ENCODE measurements around the gene LSM10. TPM values are rescaled to one million over a fixed set of nuclear protein-coding genes. Genes with fewer than 3 reads are reported as not detected.

Gene LSM10
- total RNA-seq: 48.4 and 55.3 TPM in 2 replicates

DNA sequence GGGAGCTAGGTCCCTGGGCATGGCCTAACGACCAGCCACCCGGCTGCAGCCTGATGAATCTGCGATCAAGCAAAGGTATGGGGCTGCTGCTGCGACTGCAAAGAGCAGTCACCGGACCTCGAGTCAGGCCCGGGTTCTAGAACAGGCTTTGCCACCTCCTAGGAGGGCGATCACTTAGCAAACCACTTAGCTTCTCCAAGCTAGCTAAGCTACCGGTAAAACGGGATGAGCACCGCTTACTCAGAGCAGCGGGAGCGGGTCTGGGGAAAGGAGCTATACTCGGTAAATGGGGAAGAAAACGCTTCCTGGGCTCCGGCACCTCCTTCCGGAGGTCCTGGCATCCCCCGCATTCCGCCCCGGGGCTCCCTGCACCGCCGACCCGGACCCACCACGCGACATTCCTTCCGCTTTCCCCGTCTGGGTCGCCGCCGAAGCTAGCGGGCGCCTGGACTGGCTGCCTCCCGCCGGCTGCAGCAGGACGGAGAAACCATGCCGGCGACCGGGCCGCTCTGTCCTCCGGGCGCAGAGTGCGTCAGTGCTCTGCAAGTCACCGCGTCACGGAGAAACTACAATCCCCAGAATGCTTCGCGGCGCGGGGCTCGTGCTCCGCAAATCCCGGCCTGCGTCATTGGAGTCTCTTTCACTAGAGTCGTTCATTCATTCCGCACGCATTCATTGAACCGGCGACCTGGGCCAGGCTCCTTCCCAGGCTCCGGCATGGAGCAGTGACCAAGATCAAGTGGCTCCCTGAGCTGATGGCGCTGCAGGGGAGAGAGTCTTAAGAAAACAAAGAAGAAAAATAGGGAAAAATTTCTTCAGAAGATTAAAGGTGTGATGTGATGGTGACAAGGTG lies at the start of gene LSM10:
Gene LSM10 (minus strand): TSS at position 531 of the 853 bp plus-strand sequence. CDS start 3,779 bp downstream, outside the sequence.
- Mint-ChIP-seq H3K27me3 (ENCODE audit: low read depth) (no peaks in the 10 kb centered on the region), H3K36me3 (ENCODE audit: low read depth) (peaks cover 25% of the 10 kb centered on the region), H3K4me1 (ENCODE audit: low read depth) (peaks cover 19% of the 10 kb centered on the region), H3K27ac (peak within 1 kb of the TSS; percentile 100), H3K4me3 (ENCODE audit: low read depth) (peak within 1 kb of the TSS; percentile 99), H3K9me3 (no peaks in the 10 kb centered on the region)
- intact Hi-C loops (cut with micrococcal nuclease): loop anchor here (1.0 to 5.0 kb wide), 3 partner anchors 11 to 65 kb away; partner anchors contain the start of gene MRPS15
- DNase-seq (ENCODE audit: low spot score): peak; percentile 86

GRCh38 chr1:36447450-36447849 lies 49.7 kb upstream of the LSM10 start:
- peaks cover 19% of the 10 kb centered on the region for H3K4me1 Mint-ChIP-seq (ENCODE audit: low read depth)
- no peaks in the 10 kb centered on the region for H3K9me3 Mint-ChIP-seq
- DNase-seq (ENCODE audit: low spot score): no peak
- H3K36me3 Mint-ChIP-seq (ENCODE audit: low read depth): no peaks in the 10 kb centered on the region
- no peak overlapping the region for H3K27ac Mint-ChIP-seq
- peaks cover 7% of the 10 kb centered on the region for H3K27me3 Mint-ChIP-seq (ENCODE audit: low read depth)
- H3K4me3 Mint-ChIP-seq (ENCODE audit: low read depth): no peak overlapping the region
- intact Hi-C loops (cut with micrococcal nuclease): no loop called here

- no peak overlapping the region for H3K27ac Mint-ChIP-seq
- DNase-seq (ENCODE audit: low spot score): no peak
- H3K4me1 Mint-ChIP-seq (ENCODE audit: low read depth): peaks cover 19% of the 10 kb centered on the region
- intact Hi-C loops (cut with micrococcal nuclease): no loop called here
- no peak overlapping the region for H3K4me3 Mint-ChIP-seq (ENCODE audit: low read depth)
- no peaks in the 10 kb centered on the region for H3K9me3 Mint-ChIP-seq
- peaks cover 7% of the 10 kb centered on the region for H3K27me3 Mint-ChIP-seq (ENCODE audit: low read depth)
- H3K36me3 Mint-ChIP-seq (ENCODE audit: low read depth): no peaks in the 10 kb centered on the region
These were observed 49.0 kb upstream of the LSM10 start for GRCh38 chr1:36446746-36447145.

- no peaks in the 10 kb centered on the region for H3K9me3 Mint-ChIP-seq
- no peak overlapping the region for H3K4me3 Mint-ChIP-seq (ENCODE audit: low read depth)
- intact Hi-C loops (cut with micrococcal nuclease): no loop called here
- H3K27me3 Mint-ChIP-seq (ENCODE audit: low read depth): peaks cover 7% of the 10 kb centered on the region
- peaks cover 15% of the 10 kb centered on the region for H3K4me1 Mint-ChIP-seq (ENCODE audit: low read depth)
- DNase-seq (ENCODE audit: low spot score): peak; percentile 20
- no peak overlapping the region for H3K27ac Mint-ChIP-seq
- H3K36me3 Mint-ChIP-seq (ENCODE audit: low read depth): no peaks in the 10 kb centered on the region
These were observed 48.6 kb upstream of the LSM10 start for GRCh38 chr1:36446271-36446670.

GRCh38 chr1:36443297-36443696 lies 45.6 kb upstream of the LSM10 start:
- Mint-ChIP-seq H3K27me3 (ENCODE audit: low read depth) (peaks cover 7% of the 10 kb centered on the region), H3K4me1 (ENCODE audit: low read depth) (peaks cover 11% of the 10 kb centered on the region), H3K27ac (no peak overlapping the region), H3K9me3 (no peaks in the 10 kb centered on the region), H3K36me3 (ENCODE audit: low read depth) (no peaks in the 10 kb centered on the region), H3K4me3 (ENCODE audit: low read depth) (no peak overlapping the region)
- DNase-seq (ENCODE audit: low spot score): no peak
- intact Hi-C loops (cut with micrococcal nuclease): no loop called here

GRCh38 chr1:36442337-36442736 lies 44.6 kb upstream of the LSM10 start:
- DNase-seq (ENCODE audit: low spot score): no peak
- no peaks in the 10 kb centered on the region for H3K9me3 Mint-ChIP-seq
- peaks cover 7% of the 10 kb centered on the region for H3K27me3 Mint-ChIP-seq (ENCODE audit: low read depth)
- H3K36me3 Mint-ChIP-seq (ENCODE audit: low read depth): no peaks in the 10 kb centered on the region
- H3K27ac Mint-ChIP-seq: no peak overlapping the region
- H3K4me3 Mint-ChIP-seq (ENCODE audit: low read depth): no peak overlapping the region
- intact Hi-C loops (cut with micrococcal nuclease): no loop called here
- peaks cover 11% of the 10 kb centered on the region for H3K4me1 Mint-ChIP-seq (ENCODE audit: low read depth)

DNA sequence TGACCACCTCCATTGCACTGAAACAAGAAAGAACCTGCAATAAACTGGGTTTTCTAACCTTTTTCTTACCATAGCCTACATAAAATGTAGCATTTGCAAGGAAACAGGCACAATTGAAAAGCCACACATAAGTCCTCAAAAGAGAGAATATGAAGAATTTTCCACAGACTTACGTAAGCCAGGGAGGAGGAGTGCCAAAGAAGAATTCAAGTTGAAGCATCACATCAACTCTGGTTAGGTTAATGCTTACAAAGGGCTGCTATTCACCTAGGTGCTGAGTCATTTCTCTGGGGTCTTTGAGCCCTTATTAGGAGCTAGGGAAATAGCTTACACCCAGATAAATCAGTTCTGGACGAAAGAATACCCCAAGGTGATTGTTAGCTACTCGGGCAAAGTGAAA lies 42.9 kb upstream of the LSM10 start:
- intact Hi-C loops (cut with micrococcal nuclease): no loop called here
- H3K9me3 Mint-ChIP-seq: no peaks in the 10 kb centered on the region
- H3K27ac Mint-ChIP-seq: no peak overlapping the region
- H3K36me3 Mint-ChIP-seq (ENCODE audit: low read depth): no peaks in the 10 kb centered on the region
- no peak for DNase-seq (ENCODE audit: low spot score)
- H3K4me3 Mint-ChIP-seq (ENCODE audit: low read depth): no peak overlapping the region
- H3K27me3 Mint-ChIP-seq (ENCODE audit: low read depth): peaks cover 7% of the 10 kb centered on the region
- peaks cover 2% of the 10 kb centered on the region for H3K4me1 Mint-ChIP-seq (ENCODE audit: low read depth)

DNA sequence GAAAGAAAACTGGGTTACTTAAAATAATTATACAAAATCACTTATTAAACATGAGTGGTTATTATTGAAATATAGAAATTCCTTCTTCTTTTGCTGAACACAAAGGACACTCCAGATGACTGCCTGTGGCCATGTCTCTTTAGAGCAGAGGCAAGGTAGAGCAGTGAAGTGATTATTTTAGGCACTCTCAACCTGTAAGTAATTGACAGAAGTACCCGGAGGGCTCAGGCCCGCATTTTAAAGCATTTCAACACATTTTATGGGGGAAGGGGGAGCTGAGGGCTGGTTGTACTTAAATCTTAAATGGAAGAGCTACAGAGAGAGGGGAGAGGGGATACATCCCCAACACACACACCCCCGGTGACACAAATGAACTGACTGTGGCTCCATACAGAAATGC lies 42.3 kb upstream of the LSM10 start:
- Mint-ChIP-seq H3K27me3 (ENCODE audit: low read depth) (peaks cover 7% of the 10 kb centered on the region), H3K9me3 (no peaks in the 10 kb centered on the region), H3K4me3 (ENCODE audit: low read depth) (no peak overlapping the region), H3K4me1 (ENCODE audit: low read depth) (peaks cover 2% of the 10 kb centered on the region), H3K36me3 (ENCODE audit: low read depth) (no peaks in the 10 kb centered on the region), H3K27ac (no peak overlapping the region)
- intact Hi-C loops (cut with micrococcal nuclease): no loop called here
- no peak for DNase-seq (ENCODE audit: low spot score)

DNA sequence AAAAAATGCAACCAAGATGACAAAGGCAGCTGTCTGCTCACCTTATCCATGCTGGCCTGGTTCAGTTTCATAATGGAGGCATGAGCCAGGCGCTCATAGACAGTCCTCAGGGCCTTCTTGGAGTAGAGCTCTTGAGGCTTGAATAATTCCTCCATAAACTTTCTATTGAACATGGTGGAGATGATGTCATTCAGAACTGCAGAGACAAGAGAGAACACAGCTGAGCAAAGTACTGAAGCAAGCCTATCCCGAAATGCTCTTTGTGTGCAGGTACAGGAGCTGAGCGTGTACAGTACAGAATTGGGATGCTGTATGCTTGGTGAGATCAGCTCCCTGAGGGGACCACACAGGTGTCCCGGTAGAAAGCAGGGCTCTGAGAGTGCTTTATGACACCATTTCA lies 41.0 kb upstream of the LSM10 start:
- no peak for DNase-seq (ENCODE audit: low spot score)
- Mint-ChIP-seq H3K9me3 (no peaks in the 10 kb centered on the region), H3K4me3 (ENCODE audit: low read depth) (no peak overlapping the region), H3K27me3 (ENCODE audit: low read depth) (peaks cover 1% of the 10 kb centered on the region), H3K36me3 (ENCODE audit: low read depth) (no peaks in the 10 kb centered on the region), H3K4me1 (ENCODE audit: low read depth) (peaks cover 2% of the 10 kb centered on the region), H3K27ac (no peak overlapping the region)
- intact Hi-C loops (cut with micrococcal nuclease): no loop called here

- Mint-ChIP-seq H3K27ac (no peak overlapping the region), H3K27me3 (ENCODE audit: low read depth) (no peaks in the 10 kb centered on the region), H3K9me3 (no peaks in the 10 kb centered on the region), H3K36me3 (ENCODE audit: low read depth) (no peaks in the 10 kb centered on the region), H3K4me3 (ENCODE audit: low read depth) (no peak overlapping the region), H3K4me1 (ENCODE audit: low read depth) (peaks cover 2% of the 10 kb centered on the region)
- no peak for DNase-seq (ENCODE audit: low spot score)
- intact Hi-C loops (cut with micrococcal nuclease): no loop called here
These were observed 39.1 kb upstream of the LSM10 start for GRCh38 chr1:36436821-36437220.

DNA sequence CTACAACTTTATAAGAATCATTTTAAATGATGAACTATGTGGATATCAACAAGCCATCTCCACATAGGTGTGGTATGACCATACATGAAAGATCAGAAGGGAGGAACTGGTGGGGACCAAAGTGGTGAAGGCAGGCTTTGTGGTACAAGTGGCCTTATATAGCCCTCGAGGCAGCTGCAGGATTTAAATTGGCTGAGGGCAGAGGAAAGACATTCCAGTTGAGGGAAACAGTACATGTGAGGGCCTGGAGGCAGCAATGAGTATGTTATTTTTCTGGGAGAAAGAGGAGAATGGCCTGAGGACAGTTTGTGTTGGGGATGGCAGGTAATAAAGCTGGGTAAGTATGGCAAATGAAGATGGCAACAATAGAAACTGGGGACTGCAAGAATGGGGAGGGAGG lies 35.4 kb upstream of the LSM10 start:
- Mint-ChIP-seq H3K4me1 (ENCODE audit: low read depth) (no peaks in the 10 kb centered on the region), H3K27me3 (ENCODE audit: low read depth) (peaks cover 6% of the 10 kb centered on the region), H3K4me3 (ENCODE audit: low read depth) (no peak overlapping the region), H3K27ac (no peak overlapping the region), H3K9me3 (no peaks in the 10 kb centered on the region), H3K36me3 (ENCODE audit: low read depth) (no peaks in the 10 kb centered on the region)
- no peak for DNase-seq (ENCODE audit: low spot score)
- intact Hi-C loops (cut with micrococcal nuclease): no loop called here

DNA sequence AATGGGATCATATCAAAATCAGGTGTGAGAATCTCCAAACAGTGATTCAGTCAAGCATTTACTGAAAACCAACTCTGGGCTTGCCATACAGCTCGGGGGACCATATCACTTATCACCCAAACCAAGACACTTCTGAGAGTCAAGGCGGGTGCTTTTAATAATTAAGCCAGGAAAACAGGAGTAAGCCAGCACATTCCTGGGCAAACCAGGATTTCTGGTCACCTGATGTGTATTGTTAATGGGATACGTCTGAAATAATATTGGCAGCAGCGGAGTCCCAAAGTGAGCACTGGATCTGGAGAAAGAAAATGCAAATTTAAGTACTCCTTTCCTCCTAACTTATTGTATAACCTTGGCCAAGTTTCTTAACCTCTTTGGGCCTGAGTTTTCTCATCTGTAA lies 34.9 kb upstream of the LSM10 start:
- Mint-ChIP-seq H3K9me3 (no peaks in the 10 kb centered on the region), H3K4me3 (ENCODE audit: low read depth) (no peak overlapping the region), H3K27me3 (ENCODE audit: low read depth) (peaks cover 6% of the 10 kb centered on the region), H3K4me1 (ENCODE audit: low read depth) (no peaks in the 10 kb centered on the region), H3K36me3 (ENCODE audit: low read depth) (no peaks in the 10 kb centered on the region), H3K27ac (no peak overlapping the region)
- intact Hi-C loops (cut with micrococcal nuclease): no loop called here
- DNase-seq (ENCODE audit: low spot score): no peak

DNA sequence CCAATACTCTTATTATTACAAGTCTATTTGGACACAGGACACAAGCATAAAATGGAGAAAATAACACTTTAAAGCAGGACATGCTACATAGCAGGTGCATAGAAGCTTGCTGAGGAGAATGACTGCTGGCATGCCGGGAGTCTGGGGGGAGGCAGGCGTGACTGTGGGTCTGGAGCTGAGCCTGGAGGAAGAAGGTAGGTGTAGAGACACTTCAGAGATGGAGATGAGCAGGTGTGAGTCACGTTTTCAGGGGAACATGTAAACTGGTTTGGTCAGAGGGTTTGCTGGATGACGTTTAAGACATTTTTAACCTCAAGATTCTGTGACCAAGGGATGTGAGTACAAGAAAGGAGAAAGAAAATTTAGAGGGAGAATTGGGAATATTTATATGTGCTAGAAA lies 28.1 kb upstream of the LSM10 start:
- Mint-ChIP-seq H3K9me3 (no peaks in the 10 kb centered on the region), H3K4me3 (ENCODE audit: low read depth) (no peak overlapping the region), H3K27ac (no peak overlapping the region), H3K27me3 (ENCODE audit: low read depth) (peaks cover 1% of the 10 kb centered on the region), H3K4me1 (ENCODE audit: low read depth) (peaks cover 6% of the 10 kb centered on the region), H3K36me3 (ENCODE audit: low read depth) (no peaks in the 10 kb centered on the region)
- intact Hi-C loops (cut with micrococcal nuclease): loop anchor here (10.0 kb wide), 1 partner anchor 271 kb away; the partner anchor contains the start of gene MAP7D1
- no peak for DNase-seq (ENCODE audit: low spot score)

Data from activated T-helper 2 cell treated with anti-CD3 and anti-CD28 coated beads, Interferon-gamma antibody, Interleukin-2, Interleukin-4, amounts not matched to agents 10 μg/mL and 5 μg/mL and 100 μg/mL, durations not matched to agents 14 hours and 24 hours and 36 hours (primary cell).